HG02610 (cell line): ENCODE measurements around the gene AZU1.
"Not testable (repeated sequence)": the region's sequence is repeated elsewhere in the genome, so short reads cannot be mapped to it uniquely, and the experiment has no call there.

Experiments used
- ATAC-seq: cut with Tn5 transposase; IDR thresholded peaks from one replicate; pipeline ENCODE4 v1.9.1; 2021; ENCODE audit warnings: mild to moderate bottlenecking, moderate library complexity; ENCODE audit not compliant: unreplicated experiment

AZU1 gene

DNA sequence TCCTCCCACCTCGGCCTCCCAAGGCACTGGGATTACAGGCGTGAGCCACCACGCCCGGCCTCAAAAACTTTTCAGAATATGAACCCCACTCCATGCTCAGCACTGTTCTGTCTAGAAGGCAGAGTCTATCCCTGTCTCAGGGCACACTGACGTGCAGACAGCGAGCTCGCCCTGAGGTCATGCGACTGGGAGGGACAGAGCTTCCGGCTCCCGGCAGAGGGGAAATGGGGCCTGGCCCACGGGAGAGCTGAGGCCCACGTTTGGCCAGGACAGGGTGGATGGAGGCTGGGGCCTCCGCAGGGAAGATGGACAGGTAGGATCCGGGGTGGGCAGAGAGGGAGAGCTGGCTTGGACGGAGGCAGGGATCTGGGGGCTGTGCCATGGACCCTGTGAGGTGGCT is 2.8 kb upstream of the AZU1 start:
- ATAC-seq: no peak

DNA sequence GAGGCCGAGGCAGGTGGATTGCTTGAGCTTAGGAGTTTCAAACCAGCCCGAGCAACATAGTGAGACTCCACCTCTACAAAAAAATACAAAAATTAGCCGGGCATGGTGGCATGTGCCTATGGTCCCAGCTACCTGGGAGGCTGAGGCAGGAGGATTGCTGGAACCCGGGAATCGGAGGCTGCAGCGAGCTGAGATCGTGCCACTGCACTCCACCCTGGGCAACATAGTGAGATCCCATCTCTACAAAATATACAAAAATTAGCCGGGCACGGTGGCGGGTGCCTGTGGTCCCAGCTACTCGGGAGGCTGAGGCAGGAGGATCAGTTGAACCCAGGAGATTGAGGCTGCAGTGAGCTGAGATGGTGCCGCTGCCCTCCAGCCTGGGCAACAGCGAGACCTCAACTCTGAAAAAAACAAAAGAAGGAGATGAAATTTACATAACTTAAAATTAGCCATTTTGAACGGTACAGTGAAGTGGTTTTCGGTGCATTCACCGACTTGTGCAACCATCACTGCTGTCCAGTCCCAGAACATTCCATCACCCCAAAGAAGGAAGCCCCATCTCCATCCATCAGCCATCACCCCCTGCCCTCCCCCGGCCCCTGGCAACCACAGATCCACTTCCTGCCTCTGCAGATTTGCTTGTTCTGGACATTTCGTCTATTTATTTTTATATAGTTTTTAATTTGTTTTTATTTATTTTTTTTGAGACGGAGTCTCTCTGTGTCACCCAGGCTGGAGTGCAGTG is 1.6 kb upstream of the AZU1 start:
- no peak for ATAC-seq

DNA sequence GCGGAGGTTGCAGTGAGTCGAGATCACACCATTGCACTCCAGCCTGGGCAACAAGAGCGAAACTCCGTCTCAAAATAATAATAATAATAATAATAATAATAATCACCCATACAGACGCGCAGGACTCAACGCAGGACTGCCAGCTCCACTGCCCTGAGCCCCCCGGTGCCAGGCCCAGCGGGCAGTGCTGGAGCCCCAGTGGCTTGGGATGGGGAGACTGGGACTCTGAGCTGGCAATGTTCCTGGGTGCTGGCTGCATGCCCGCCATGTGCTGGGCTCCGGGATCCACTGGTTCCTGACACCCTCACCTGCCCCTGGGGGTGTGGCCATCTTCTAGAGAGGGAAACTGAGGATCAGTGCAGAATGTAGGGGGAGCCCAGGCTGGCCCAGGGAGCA is 325 bp upstream of the AZU1 start:
- ATAC-seq: no peak

DNA sequence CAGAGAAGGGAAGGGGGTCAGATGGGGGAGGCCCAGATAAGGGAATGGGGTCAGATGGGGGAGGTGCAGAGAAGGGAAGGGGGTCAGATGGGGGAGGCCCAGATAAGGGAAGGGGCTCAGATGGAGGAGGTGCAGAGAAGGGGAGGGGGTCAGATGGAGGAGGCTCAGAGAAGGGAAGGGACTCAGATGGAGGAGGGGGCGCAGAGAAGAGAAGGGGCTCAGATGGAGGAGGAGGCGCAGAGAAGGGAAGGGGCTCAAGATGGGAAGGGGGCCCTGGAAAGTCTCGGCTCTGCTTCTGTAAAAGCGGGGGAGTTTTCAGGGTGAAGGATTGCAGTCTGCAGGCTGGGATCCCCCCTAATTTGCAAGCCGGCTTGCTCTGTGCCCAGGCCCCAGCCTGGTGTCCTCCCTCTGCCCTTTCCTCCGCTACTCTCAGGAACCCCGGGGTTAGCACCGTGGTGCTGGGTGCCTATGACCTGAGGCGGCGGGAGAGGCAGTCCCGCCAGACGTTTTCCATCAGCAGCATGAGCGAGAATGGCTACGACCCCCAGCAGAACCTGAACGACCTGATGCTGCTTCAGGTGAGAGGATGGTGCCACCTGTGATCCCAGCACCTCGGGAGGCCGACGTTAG is 1.6 kb downstream of the AZU1 start:
- no peak for ATAC-seq

DNA sequence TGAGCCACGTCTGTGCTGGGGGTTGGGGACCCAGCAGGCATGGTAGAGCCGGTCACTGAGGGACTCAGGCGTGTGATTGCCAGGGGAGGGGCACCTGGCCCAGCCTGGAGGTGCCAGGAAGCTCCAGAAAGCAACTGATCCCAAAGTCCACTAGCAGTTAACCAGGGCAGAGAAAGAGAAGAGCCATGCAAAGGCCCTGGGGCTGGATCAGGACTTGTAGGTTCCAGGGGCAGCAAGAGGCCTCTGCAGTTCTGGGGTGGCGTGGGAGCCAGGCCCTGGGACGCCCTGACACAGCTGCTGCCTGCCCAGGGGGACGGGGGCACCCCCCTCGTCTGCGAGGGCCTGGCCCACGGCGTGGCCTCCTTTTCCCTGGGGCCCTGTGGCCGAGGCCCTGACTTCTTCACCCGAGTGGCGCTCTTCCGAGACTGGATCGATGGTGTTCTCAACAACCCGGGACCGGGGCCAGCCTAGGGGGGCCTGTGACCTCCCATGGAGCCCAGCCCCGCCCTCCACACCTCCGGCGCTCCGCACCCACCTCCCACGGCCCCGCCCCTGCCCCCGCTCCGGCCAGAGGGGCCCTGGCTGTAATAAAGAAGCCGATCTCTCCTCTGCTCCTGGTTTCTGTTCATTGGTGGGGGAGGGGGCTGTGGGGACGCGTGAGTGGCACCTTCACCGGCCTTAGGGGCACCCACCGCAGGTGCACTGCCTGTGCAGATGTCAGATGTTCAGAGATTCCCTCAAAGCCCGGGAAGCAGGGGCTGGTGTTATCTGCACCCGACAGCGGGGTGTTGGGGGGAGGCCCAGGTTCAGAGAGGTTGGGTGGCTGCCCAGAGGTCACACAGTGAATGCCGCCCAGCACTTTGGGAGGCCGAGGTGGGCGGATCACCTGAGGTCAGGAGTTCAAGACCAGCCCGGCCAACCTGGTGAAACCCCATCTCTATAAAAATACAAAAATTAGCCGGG is 4.1 kb downstream of the AZU1 start:
- no peak for ATAC-seq

DNA sequence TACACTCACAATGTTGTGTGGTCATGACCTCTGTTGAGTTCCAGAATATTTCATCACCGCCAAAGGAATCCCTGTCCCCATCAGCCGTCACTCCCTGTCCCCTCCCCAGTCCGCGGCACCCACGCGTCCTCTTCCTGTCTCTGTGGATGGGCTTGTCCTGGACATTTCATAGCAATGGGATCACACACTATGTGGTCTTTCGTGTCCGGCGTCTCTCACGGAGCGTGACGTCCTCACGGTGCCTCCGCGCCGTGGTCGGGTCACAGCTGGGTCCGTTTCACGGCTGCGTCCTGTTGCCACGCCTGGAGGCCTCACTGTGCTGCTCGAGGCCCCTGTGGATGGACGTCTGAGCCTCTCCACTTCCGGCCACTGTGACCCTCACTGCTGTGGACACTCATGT is 6.6 kb downstream of the AZU1 start:
- ATAC-seq: no peak

DNA sequence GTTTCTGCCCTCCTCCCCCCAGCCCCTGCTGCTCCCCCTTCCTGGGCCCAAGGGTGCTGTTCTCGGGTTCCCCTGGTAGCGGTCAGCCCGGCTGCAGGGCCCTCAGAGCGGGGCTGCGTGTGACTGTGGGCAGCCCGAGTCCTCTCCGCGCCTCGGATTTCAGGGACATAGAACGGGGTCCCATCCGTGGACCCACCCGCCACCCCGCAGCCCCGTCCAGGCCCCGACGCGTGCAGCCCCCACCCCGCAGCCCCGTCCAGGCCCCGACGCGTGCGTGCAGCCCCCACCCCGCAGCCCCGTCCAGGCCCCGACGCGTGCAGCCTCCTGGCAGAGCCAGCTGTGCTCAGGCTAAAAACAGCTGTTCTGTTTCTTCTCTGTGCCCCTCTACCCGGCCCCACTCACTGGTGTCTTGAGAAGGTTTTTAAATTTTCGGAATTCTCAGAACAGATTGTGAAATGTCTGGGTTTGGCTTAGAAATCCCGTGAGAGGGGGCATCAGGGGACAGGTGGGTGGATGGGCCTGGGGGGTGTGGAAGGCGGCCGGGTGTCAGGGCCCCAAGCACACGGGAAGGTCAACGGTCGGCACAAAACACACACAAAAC is 7.7 kb downstream of the AZU1 start:
- ATAC-seq: no peak

DNA sequence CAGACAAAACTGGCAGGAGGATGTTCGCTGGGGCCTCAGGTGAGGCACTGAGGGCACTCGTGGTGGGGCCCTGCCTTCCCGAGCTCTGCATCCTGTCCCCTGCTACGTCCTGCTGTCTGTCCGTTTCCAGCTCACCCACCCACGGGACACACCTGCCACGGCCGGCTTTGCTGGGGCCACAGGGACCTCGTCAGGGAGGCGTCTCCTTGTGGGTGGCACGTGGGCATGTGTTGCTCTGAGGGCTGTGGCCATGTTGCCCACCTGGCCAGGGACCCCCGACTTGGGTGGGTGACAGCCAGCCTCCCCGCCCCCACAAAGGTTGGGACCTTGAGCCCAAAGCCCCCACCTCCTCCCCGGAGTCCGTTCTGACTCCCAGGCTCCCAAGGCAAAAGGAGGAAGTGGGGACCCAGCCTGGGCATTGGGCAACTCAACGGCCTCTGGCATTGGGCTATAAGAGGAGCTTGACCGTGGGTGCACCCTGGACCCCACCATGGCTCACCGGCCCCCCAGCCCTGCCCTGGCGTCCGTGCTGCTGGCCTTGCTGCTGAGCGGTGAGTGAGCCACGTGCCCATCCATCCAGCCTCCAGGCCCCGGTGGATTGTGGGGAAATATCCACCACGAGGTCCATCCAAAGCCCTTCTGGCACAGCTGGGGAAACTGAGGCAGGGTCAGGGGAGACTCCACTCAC is 13.0 kb downstream of the AZU1 start, which contains the start of gene PRTN3:
Gene PRTN3 (plus strand): TSS at position 481 of the 688 bp plus-strand sequence. CDS start 10 bp downstream, at position 491.
- no peak for ATAC-seq

DNA sequence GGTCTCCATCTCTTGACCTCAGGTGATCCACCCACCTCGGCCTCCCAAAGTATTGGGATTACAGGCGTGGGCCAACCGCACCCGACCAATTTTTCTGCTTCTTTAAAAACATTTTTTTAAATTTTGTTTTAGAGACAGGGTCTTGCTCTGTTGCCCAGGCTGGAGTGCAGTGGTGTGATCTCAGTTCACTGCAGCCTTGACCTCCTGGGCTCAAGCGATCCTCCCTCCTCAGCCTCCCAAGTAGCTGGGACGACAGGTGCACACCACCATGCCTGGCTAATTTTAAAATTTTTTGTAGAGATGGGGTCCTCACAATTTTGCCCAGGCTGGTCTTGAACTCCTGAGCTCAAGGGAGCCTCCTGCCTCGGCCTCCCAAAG is 15.2 kb downstream of the AZU1 start:
- not testable (repeated sequence) for ATAC-seq

DNA sequence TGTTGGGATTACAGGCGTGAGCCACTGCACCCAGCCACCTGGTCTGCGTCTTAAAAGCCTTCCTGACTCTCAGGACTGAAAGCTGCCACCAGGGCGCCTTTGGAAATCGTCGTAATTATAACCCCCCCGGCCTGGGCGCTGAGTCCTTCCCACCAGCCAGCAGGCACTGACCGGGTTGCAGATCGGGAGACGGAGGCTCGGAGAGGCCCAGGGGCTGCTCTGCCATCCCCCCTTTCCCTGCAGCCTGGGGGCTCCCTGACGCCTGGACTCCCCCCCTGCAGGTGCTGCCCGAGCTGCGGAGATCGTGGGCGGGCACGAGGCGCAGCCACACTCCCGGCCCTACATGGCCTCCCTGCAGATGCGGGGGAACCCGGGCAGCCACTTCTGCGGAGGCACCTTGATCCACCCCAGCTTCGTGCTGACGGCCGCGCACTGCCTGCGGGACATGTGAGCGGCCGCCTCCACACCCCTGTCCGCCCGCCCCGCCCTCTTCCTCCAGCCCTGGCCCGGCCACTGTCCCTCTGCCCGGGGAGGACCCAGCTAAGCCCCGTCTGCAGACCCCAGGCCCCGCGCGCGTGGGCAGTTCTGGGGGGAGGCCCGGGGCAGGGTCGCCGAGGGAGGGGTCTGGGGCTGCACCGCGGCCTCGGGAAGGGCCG is 15.7 kb downstream of the AZU1 start:
- ATAC-seq: no peak

DNA sequence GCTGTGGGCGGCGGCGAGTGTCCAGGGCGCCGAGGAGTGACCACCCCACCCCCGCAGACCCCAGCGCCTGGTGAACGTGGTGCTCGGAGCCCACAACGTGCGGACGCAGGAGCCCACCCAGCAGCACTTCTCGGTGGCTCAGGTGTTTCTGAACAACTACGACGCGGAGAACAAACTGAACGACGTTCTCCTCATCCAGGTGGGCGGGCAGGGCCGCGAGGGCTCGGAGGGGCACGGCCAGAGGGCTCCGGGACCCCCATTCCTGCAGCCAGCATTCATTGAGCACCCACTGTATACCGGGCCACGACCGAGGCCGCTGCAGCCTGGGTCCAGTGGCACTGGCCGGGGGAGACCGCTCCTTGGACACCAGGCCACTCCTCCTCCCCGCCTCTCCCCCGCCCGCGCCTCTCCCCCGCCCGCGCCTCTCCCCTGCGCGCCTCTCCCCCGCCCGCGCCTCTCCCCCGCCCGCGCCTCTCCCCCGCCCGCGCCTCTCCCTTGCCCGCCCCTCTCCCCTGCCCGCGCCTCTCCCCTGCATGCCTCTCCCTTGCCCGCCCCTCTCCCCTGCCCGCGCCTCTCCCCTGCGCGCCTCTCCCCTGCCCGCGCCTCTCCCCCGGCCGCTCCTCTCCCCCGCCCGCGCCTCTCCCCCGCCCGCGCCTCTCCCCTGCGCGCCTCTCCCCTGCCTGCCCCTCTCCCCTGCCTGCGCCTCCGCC is 16.4 kb downstream of the AZU1 start:
- ATAC-seq: no peak

DNA sequence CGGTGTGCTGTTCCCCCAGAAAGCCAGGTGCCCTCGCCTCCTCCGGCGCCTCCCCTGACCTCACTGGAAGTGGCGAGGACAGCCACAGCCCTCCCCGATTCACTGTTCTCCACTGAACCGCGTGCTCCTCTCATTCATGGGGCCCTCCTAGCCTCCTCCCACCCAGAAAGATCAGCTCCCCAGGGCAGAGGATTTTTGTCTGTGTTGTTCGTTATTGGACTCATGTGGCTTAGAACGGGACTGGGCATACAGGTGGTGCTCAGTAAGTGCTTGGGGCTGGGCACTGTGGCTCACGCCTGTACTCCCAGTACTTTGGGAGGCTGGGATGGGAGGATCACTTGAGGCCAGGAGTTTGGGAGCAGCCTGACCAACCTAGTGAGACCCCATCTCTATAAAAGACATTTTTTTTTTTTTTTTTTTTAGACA is 16.9 kb downstream of the AZU1 start:
- no peak for ATAC-seq

DNA sequence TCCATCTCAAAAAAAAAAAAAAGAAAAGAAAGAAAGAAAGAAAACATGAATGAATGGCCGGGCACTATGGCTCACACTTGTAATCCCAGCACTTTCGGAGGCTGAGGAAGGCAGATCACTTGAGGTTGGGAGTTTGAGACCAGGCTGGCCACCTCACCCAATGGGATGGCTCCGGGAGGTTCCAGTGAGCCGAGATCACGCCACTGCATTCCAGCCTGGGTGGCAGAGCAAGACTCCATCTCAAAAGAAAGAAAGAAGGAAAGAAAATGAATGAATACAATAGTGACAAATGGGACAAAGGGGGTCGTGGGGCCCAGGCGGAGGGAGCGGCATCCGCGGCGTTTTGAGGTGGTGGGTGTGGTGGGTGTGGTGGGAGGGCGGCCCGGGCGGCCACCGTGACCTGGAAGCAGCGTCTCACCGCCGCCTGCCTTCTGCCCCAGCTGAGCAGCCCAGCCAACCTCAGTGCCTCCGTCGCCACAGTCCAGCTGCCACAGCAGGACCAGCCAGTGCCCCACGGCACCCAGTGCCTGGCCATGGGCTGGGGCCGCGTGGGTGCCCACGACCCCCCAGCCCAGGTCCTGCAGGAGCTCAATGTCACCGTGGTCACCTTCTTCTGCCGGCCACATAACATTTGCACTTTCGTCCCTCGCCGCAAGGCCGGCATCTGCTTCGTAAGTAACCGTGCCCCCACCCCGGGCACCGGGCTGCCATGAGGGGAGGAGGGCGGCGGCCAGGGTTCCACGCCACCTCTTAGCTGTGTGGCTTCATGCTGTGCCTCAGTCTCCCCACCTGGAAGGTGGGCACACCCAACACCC is 18.3 kb downstream of the AZU1 start:
- ATAC-seq: no peak

DNA sequence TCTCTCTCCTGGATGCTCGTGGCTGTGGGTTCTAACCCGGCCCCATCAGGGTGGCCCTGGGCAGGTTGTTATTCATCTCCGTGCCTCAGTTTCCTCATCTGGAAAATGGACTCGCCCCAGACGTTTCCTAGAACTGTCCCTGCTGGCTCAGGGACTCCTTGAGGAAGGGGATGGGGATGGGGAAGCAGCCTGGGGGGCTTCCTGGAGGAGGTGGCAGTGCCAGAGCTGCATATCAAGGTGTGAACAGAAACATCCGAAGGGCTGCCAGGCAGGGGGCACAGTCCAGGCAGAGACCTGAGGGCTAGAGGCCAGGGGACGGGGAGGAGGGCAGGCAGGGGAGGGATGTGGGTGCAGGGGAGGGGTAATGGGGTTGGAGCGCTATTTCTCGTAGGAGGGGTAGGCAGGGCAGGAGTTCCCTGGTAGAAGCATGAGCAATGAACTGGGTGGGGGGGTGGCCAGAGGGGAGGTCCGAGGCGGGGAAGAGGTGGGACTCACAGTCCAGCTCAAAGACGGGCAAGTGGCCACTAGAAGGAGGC is 20.8 kb downstream of the AZU1 start:
- no peak for ATAC-seq

DNA sequence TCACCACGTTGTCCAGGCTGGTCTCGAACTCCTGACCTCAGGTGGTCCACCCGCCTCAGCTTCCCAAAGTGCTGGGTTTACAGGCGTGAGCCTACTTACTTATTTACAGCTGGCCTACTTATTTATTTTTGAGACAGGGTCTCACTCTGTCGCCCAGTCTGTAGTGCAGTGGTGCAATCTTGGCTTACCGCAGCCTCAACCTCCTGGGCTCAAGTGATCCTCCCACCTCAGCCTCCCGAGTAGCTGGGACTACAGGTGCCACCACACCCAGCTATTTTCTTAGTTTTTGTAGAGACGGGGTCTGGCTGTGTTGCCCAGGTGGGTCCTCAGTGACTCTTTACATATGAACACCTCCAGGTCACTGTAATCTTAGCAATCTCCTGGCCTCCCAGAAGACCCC is 21.6 kb downstream of the AZU1 start:
- not testable (repeated sequence) for ATAC-seq

DNA sequence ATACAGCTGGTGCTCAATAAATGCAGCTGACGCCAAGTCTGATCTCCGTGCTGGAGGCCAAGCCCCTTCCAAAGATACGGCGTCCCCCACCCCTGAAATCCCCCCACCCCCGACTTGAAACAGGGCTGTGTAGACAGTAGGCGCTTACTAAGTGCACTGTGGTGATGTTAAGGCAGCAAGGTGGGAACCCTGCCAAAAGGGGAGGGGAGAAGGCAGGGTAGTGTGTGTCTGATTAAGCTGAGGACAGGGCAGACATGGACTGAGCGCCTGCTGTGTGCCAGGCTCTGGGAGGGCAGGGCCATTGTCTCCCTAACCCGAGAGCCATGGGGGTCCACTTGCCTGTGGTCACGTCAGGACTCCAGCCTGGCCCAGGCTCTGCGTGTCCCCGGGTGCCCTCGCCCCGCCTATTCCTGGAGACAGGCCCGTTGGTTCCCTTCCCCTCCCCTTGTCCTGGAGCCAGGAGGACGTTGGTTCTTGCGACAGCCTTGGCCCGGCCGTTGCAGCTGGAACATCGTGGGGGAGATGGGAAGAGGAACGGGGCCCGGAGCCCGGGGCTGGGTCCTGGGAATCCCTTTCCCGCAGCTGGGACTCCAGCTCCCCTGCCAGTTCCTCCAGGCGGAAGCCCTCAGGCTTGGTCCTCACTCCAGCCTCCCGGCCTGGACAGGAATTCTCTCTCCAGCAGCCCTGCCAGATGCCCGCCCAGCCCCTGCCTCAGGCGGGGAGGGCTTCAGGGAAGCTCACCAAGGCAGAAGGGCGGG is 22.8 kb downstream of the AZU1 start:
- ATAC-seq: no peak

DNA sequence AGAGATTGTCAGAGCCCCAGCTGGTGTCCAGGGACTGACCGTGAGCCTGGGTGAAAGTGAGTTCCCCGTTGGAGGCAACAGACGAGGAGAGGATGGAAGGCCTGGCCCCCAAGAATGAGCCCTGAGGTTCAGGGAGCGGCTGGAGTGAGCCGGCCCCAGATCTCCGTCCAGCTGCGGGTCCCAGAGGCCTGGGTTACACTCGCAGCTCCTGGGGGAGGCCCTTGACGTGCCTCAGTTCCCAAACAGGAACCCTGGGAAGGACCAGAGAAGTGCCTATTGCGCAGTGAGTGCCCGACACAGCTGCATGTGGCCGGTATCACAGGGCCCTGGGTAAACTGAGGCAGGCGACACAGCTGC is 23.3 kb downstream of the AZU1 start:
- ATAC-seq: no peak
